NCI-H1048 (cell line): ENCODE measurements around the gene TBCA.

Experiments used
- DNase-seq: peaks from one replicate; lab custom pipeline; 2025; lab: John Stamatoyannopoulos, UW

TBCA gene, protein sequence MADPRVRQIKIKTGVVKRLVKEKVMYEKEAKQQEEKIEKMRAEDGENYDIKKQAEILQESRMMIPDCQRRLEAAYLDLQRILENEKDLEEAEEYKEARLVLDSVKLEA

GRCh38 chr5:77775790-77776553 is at the start of gene TBCA:
Gene TBCA (minus strand): TSS chr5:77776339. CDS start chr5:77776257, 82 bp downstream.
- peak; percentile 79 for DNase-seq

GRCh38 chr5:77824981-77825380 is 48.8 kb upstream of the TBCA start:
- DNase-seq = no peak

GRCh38 chr5:77816686-77817085 is 40.5 kb upstream of the TBCA start:
- no peak for DNase-seq

DNA sequence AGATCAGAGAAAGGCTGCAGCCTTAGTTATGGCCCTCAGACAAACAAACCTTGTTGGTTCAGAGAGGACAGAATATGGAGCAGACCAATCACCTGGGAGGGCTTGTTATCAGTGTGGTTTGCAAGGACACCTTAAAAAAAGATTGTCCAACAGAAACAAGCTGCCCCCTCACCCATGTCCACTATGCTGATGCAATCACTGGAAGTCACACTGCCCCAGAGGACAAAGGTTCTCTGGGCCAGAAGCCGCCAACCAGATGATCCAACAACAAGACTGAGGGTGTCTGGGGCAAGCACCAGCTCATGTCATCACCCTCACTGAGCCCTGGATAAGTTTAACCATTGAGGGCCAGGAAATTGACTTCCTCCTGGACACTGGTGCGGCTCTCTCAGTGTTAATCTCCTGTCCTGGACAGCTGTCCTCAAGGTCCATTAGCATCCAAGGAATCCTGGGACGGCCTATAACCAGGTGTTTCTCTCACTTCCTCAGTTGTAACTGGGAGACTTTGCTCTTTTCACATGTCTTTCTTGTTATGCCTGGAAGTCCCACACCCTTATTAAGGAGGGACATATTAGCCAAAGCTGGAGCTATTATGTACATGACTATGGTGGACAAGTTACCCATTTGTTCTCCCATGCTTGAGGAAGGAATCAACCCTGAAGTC is 36.9 kb upstream of the TBCA start:
- no peak for DNase-seq

GRCh38 chr5:77806213-77806843 is 30.2 kb upstream of the TBCA start:
- DNase-seq = no peak

- DNase-seq = no peak
These were observed 22.3 kb upstream of the TBCA start for GRCh38 chr5:77798456-77798855.

- DNase-seq = no peak
These were observed 21.0 kb upstream of the TBCA start for GRCh38 chr5:77797136-77797535.

DNA sequence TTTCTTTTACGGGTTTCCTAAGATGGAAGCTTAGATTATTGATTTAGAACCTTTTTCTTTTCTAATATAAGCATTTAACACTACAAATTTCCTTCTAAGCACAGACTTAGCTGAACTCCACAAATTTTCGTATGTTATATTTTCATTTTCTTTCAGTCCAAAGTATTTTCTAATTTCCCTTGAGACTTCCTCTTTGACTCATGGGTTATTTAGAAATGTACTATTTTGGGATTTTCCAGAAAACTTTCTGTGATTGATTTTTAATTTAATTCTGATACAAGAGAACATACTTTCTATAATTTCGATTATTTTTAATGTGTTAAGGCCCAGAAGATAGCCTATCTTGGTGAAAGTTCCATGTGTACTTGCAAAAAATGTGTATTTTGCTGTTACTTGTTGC is 19.7 kb upstream of the TBCA start:
- DNase-seq = no peak

GRCh38 chr5:77795268-77795667 is 19.1 kb upstream of the TBCA start:
- no peak for DNase-seq

- DNase-seq = no peak
These were observed 15.8 kb upstream of the TBCA start for GRCh38 chr5:77791926-77792325.

DNA sequence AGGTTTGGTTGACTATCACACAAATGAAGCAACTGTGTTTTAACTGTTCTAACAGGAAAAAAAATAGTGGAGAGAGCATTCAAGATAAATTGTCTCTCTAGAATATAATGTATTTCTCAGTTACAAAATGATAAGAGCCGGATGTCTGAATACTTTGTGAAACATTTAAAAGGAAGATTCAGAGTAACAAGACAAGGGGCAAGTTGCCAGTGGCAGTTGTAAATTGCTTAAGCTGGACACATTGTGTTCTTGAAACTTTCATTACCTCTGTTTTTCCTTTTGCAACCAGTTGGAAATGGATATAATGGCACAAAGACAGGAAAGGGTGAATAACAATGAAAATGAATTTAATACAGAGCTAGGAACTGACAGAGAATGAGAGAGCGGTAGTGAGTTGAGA is 15.2 kb upstream of the TBCA start:
- no peak for DNase-seq

GRCh38 chr5:77785229-77785628 is 9.1 kb upstream of the TBCA start:
- no peak for DNase-seq

DNA sequence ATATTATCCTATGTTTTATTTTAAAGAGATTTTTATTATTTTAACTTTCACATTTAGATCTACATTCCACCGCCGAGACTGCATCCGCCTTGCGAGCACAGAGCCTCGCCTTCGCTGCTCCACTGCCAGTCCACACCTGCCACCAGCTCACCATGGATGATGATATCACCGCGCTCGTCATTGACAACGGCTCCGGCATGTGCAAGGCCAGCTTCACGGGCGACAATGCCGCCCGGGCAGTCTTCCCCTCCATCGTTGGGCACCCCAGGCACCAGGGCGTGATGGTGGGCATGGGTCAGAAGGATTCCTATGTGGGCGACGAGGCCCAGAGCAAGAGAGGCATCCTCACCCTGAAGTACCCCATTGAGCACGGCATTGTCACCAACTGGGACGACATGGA is 8.6 kb upstream of the TBCA start:
- no peak for DNase-seq

DNA sequence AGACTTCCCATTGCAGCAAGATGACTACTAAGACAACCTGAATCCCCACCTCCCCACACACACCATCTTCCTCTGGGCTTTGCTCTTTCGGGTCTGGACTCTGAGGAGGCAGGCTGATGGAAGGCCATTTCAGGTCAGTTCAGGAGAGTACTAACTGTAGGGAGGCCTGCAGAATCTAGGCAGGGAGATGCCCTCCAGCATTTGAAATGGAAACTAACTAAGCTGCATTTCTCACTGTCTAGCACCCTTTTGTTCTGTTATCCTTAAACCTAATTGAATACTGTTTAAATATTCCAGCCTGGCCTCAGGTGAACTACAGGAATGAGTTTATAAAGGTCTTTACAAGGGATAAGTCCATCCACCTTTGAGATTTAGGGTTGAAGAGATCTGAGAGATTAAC is 4.9 kb upstream of the TBCA start:
- DNase-seq = no peak

- no peak for DNase-seq
These were observed 2.8 kb upstream of the TBCA start for GRCh38 chr5:77778881-77779438.

- DNase-seq = no peak
These were observed 2.3 kb upstream of the TBCA start for GRCh38 chr5:77778398-77778797.

DNA sequence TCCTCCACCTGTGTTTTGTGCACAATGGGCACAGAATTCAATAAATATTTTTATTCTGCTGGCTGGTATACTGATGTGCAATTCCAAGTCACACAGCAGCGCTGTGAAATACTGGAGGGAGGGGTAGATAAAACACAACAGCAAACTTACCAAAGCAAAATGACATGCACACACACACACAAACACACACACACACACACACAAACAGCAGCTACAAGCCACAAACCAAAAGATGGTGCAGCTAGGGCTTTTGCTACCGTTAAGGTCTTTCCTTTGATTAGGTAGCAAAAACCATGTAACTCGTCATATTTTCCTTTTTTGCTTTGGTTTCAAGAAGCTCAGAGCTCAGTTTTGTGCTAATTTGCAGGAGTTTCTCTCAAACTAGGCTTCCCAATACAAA is 1.8 kb upstream of the TBCA start:
- DNase-seq = no peak

DNA sequence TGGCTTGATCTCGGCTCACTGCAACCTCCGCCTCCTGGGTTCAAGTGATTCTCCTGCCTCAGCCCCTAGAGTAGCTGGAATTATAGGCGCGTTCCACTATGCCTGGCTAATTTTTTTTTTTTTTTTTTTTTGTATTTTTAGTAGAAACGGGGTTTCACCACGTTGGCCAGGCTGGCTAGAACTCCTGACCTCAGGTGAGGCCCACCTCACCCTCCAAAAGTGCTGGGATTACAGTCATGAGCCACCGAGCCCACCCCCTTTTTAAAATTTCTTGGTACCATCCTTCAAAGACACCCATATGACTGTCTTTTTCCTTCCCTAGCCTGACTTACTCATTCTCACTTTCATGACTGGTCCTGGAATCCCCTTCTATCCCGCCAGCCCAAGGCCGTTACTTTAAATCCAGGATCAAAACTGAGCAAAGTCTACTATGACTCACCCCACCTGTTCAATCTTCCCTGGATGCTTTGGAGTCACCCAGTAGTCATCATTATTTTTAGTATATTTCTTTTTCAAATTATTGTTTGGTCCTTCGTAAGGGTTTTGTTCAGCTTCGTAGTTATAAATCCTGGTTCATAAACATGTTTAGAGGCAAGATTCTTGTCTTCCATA is 1.2 kb upstream of the TBCA start:
- DNase-seq = no peak

GRCh38 chr5:77776554-77777206 is 541 bp upstream of the TBCA start:
- DNase-seq = no peak

DNA sequence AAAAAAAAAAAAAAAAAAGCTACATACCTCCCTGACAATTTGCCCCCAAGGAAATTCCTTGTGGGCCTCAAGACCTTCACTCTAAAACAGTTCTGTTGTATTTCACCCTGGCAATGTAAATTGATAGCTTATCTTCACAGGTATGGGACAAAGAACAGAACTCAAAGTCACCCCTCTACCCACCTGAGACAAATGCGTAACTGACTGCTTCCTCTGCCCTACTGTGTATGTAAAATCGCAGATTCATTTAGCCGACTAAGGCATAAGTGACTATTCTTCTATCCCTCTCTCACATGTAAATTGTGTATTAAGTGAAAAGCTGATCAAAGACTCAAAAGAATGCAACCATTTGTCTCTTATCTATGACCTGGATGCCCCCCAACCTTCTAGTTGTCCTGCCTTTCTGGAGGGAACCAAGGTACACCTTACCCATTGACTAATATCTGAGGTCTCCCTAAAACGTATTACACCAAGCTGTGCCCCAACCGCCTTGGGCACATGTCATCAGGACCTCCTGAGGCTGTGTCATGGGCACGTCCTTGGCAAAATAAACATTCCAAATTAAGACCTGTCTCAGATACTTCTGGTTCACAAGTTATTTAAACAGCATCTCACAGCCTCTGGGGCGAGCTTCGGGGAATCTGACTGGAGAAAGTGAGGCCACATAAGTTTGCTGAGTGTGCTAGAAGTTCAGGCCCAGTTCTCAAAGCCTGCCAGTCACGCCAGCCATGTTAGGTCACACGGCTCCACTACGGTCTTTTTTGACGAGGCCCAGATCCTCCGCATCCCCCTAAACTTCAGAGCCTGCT is 954 bp downstream of the TBCA start:
- DNase-seq = no peak

- DNase-seq = no peak
These were observed 2.3 kb downstream of the TBCA start for GRCh38 chr5:77773734-77774280.
